Neural progenitor cell (in vitro differentiated cells): ENCODE measurements around the gene LRP5.

ENCODE experiments used
- EZH2 ChIP-seq: fragments of 200-600 bp; sonication (generic); IDR thresholded peaks from 2 replicates; pipeline ENCODE4 v1.6.1; 2017; ENCODE audit warnings: antibody characterized with exemption, mild to moderate bottlenecking, moderate library complexity
- TF ChIP-seq, protein P1 (sequence below): fragments of 200-600 bp; sonication (generic); IDR thresholded peaks from 2 replicates; pipeline ENCODE4 v1.5.1; 2017; ENCODE audit warnings: antibody characterized with exemption, mild to moderate bottlenecking

DNA sequence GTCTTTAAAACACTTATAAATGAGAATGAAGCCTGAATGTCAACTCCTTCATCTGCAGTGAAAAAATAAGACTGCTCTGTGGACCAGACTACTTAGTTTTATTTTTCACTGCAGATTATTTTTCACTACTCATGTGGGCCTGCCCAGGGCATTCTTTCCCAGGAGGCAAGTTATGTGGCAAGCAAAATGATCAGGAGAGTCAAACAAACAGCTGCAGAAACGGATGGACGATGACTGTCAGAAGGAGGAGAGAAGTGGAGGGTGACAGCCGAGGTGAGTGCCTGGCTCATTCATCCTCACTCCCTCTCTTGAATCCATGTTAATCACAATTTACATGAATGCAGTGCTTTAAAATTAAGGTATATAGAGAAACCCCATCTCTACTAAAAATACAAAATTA lies 5.8 kb upstream of the LRP5 start:
- TF ChIP-seq, protein P1, sequence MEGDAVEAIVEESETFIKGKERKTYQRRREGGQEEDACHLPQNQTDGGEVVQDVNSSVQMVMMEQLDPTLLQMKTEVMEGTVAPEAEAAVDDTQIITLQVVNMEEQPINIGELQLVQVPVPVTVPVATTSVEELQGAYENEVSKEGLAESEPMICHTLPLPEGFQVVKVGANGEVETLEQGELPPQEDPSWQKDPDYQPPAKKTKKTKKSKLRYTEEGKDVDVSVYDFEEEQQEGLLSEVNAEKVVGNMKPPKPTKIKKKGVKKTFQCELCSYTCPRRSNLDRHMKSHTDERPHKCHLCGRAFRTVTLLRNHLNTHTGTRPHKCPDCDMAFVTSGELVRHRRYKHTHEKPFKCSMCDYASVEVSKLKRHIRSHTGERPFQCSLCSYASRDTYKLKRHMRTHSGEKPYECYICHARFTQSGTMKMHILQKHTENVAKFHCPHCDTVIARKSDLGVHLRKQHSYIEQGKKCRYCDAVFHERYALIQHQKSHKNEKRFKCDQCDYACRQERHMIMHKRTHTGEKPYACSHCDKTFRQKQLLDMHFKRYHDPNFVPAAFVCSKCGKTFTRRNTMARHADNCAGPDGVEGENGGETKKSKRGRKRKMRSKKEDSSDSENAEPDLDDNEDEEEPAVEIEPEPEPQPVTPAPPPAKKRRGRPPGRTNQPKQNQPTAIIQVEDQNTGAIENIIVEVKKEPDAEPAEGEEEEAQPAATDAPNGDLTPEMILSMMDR: no peak
- TF ChIP-seq EZH2: no peak
